WTC11 (cell line): ENCODE results near the gene CTNNA2. TPM values are rescaled to one million over a fixed set of nuclear protein-coding genes. Genes with fewer than 3 reads are reported as not detected.
A peak's percentile ranks its signal among the peaks of the same experiment; 100 is the strongest.

Source experiments
- ATAC-seq: fragments of 200-7000 bp; cut with Tn5 transposase; 2 replicates; pipeline ENCODE4 v1.10.0; 2021; ENCODE audit warnings: mild to moderate bottlenecking, moderate library complexity
- CTCF ChIA-PET: fragments of 300-600 bp; sonication (Branson Sonifier 250); formaldehyde crosslinking; loops from one replicate; lab custom pipeline; 2021; ENCODE audit warnings: antibody characterized with exemption; lab: Charles Lee
- POLR2A ChIA-PET: fragments of 350-600 bp; sonication (Branson Sonifier 250); formaldehyde crosslinking; loops from one replicate; lab custom pipeline; 2021; ENCODE audit warnings: antibody characterized with exemption; lab: Charles Lee
- DNase-seq: peaks from one replicate; pipeline ENCODE4 v3.0.0; 2021; ENCODE audit warnings: low spot score
- H3K27ac Mint-ChIP-seq: 2 replicates; pipeline ENCODE4 v1.8.0; 2021; ENCODE audit warnings: mixed read lengths
- H3K27me3 Mint-ChIP-seq: 2 replicates; pipeline ENCODE4 v1.8.0; 2021; ENCODE audit warnings: low read depth, mild to moderate bottlenecking, moderate library complexity, mixed read lengths
- H3K36me3 Mint-ChIP-seq: 2 replicates; pipeline ENCODE4 v1.8.0; 2021; ENCODE audit warnings: mixed read lengths
- H3K4me1 Mint-ChIP-seq: 2 replicates; pipeline ENCODE4 v1.8.0; 2022; ENCODE audit warnings: mixed read lengths
- H3K4me3 Mint-ChIP-seq: 2 replicates; pipeline ENCODE4 v1.8.0; 2021; ENCODE audit warnings: mild to moderate bottlenecking, moderate library complexity, mixed read lengths
- H3K9me3 Mint-ChIP-seq: 2 replicates; pipeline ENCODE4 v1.8.0; 2021; ENCODE audit warnings: mixed read lengths
- ATF1 ChIP-seq: sonication (generic); formaldehyde crosslinking; IDR thresholded peaks from 2 replicates; pipeline ENCODE4 v1.8.1; 2023; ENCODE audit warnings: mild to moderate bottlenecking, moderate library complexity, missing genetic modification reagents
- CREB1 ChIP-seq: sonication (generic); formaldehyde crosslinking; IDR thresholded peaks from 2 replicates; pipeline ENCODE4 v1.8.0; 2023; ENCODE audit warnings: mild to moderate bottlenecking, missing genetic modification reagents
- ELF4 ChIP-seq: sonication (generic); formaldehyde crosslinking; IDR thresholded peaks from 2 replicates; pipeline ENCODE4 v1.8.1; 2022; ENCODE audit warnings: low read depth, mild to moderate bottlenecking, moderate library complexity, missing genetic modification reagents
- ETV6 ChIP-seq: sonication (generic); formaldehyde crosslinking; IDR thresholded peaks from 2 replicates; pipeline ENCODE4 v1.8.1; 2022; ENCODE audit warnings: mild to moderate bottlenecking, missing genetic modification reagents
- FOXP1 ChIP-seq: sonication (generic); formaldehyde crosslinking; IDR thresholded peaks from 2 replicates; pipeline ENCODE4 v1.8.0; 2022; ENCODE audit warnings: missing genetic modification reagents, mild to moderate bottlenecking, moderate library complexity, borderline replicate concordance
- GRHL2 ChIP-seq: fragments of 250-450 bp; sonication (Bioruptor Pico); IDR thresholded peaks from 2 replicates; pipeline ENCODE4 v1.8.0; 2022; ENCODE audit warnings: mild to moderate bottlenecking, moderate library complexity; ENCODE audit not compliant: insufficient replicate concordance, severe bottlenecking
- HMGA2 ChIP-seq: fragments of 250-450 bp; sonication (Bioruptor Pico); IDR thresholded peaks from 2 replicates; pipeline ENCODE4 v1.4.0; 2021; ENCODE audit warnings: mild to moderate bottlenecking, moderate library complexity
- NFYB ChIP-seq: sonication (generic); formaldehyde crosslinking; conservative IDR thresholded peaks from 2 replicates; pipeline ENCODE4 v1.8.0; 2022; ENCODE audit warnings: low read depth, missing genetic modification reagents
- NR2C2 ChIP-seq: sonication (generic); formaldehyde crosslinking; IDR thresholded peaks from 2 replicates; pipeline ENCODE4 v1.8.0; 2022; ENCODE audit warnings: mild to moderate bottlenecking, missing genetic modification reagents
- NR3C1 ChIP-seq: sonication (generic); formaldehyde crosslinking; conservative IDR thresholded peaks from 2 replicates; pipeline ENCODE4 v1.8.1; 2023; ENCODE audit warnings: low read depth, mild to moderate bottlenecking, missing genetic modification reagents
- RELA ChIP-seq: sonication (generic); formaldehyde crosslinking; IDR thresholded peaks from 2 replicates; pipeline ENCODE4 v1.8.1; 2022; ENCODE audit warnings: missing genetic modification reagents, mild to moderate bottlenecking, borderline replicate concordance
- SOX15 ChIP-seq: fragments of 250-450 bp; sonication (Bioruptor Pico); IDR thresholded peaks from 2 replicates; pipeline ENCODE4 v1.9.0; 2021; ENCODE audit warnings: mild to moderate bottlenecking
- ZNF263 ChIP-seq: sonication (generic); formaldehyde crosslinking; IDR thresholded peaks from 2 replicates; pipeline ENCODE4 v1.8.1; 2022; ENCODE audit warnings: low read depth, mild to moderate bottlenecking, moderate library complexity, missing genetic modification reagents
- total RNA-seq: library from RNA; stranded (reverse); gene quantifications from 3 replicates; pipeline ENCODE4 v1.2.3, GENCODE V29; 2021
- TF ChIP-seq, protein P1 (sequence below): sonication (generic); formaldehyde crosslinking; conservative IDR thresholded peaks from 2 replicates; pipeline ENCODE4 v1.8.1; 2023; ENCODE audit warnings: mild to moderate bottlenecking, low read depth, missing genetic modification reagents, moderate library complexity
- TF ChIP-seq, protein P2 (sequence below): sonication (generic); formaldehyde crosslinking; IDR thresholded peaks from 2 replicates; pipeline ENCODE4 v1.8.1; 2023; ENCODE audit warnings: mild to moderate bottlenecking, missing genetic modification reagents, moderate library complexity
- TF ChIP-seq, protein P3 (sequence below): sonication (generic); formaldehyde crosslinking; IDR thresholded peaks from 2 replicates; pipeline ENCODE4 v1.8.1; 2023; ENCODE audit warnings: mild to moderate bottlenecking, missing genetic modification reagents
- TF ChIP-seq, protein P4 (sequence below): sonication (generic); formaldehyde crosslinking; IDR thresholded peaks from 2 replicates; pipeline ENCODE4 v1.8.1; 2022; ENCODE audit warnings: missing genetic modification reagents, borderline replicate concordance
- TF ChIP-seq, protein P5 (sequence below): fragments of 250-450 bp; sonication (Bioruptor Pico); conservative IDR thresholded peaks from 2 replicates; pipeline ENCODE4 v1.9.0; 2021; ENCODE audit warnings: mild to moderate bottlenecking
- TF ChIP-seq, protein P6 (sequence below): sonication (generic); formaldehyde crosslinking; IDR thresholded peaks from 2 replicates; pipeline ENCODE4 v1.8.1; 2023; ENCODE audit warnings: mild to moderate bottlenecking, missing genetic modification reagents
- TF ChIP-seq, protein P7 (sequence below): sonication (generic); formaldehyde crosslinking; IDR thresholded peaks from 2 replicates; pipeline ENCODE4 v1.8.0; 2023; ENCODE audit warnings: missing genetic modification reagents

Gene CTNNA2
- total RNA-seq, 1 experiment from 2014 or later: 3.8 TPM

DNA sequence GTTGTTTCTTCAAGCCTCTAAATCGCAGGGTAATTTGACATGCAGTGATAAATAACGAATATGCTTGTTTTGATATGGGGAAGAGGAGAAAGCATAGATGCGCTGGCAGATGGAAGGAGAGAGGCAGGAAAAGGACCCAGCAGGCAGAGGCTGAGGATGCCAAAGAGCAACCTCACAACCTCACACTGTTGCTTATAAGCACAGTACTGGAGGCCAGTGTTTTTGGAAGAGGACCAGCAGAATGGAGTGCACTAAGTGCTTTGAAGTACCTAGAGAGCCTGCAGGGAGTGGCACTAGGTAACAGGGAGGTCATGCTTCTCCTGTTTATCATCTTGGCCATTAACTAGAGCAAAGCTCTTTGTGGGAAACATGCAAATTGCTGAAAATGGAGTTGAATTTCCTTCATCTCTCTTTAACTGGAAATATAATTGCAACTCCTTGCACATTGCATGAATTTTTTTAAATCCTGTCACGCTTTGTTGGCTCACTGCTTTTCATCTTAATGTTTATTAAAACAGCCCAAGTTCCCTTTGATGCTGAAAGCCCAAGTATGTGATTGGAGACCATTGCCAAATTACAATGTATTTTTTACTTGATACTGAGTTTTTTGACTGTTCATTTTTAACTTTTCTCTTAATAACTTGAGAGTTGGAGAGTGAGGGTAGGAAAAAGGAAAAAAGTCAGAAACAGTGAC lies 555.3 kb downstream of the CTNNA2 start:
- H3K9me3 Mint-ChIP-seq: no peaks in the 10 kb centered on the region
- DNase-seq (no peak), ATAC-seq (0 out of 2 replicates have a peak, but pooled peaks have one; percentile 17)
- POLR2A ChIA-PET: no interaction called here
- no peak for TF ChIP-seq GRHL2
- TF ChIP-seq, protein P1, sequence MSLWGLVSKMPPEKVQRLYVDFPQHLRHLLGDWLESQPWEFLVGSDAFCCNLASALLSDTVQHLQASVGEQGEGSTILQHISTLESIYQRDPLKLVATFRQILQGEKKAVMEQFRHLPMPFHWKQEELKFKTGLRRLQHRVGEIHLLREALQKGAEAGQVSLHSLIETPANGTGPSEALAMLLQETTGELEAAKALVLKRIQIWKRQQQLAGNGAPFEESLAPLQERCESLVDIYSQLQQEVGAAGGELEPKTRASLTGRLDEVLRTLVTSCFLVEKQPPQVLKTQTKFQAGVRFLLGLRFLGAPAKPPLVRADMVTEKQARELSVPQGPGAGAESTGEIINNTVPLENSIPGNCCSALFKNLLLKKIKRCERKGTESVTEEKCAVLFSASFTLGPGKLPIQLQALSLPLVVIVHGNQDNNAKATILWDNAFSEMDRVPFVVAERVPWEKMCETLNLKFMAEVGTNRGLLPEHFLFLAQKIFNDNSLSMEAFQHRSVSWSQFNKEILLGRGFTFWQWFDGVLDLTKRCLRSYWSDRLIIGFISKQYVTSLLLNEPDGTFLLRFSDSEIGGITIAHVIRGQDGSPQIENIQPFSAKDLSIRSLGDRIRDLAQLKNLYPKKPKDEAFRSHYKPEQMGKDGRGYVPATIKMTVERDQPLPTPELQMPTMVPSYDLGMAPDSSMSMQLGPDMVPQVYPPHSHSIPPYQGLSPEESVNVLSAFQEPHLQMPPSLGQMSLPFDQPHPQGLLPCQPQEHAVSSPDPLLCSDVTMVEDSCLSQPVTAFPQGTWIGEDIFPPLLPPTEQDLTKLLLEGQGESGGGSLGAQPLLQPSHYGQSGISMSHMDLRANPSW (CRISPR knock-in tag): no peak
- TF ChIP-seq, protein P2, sequence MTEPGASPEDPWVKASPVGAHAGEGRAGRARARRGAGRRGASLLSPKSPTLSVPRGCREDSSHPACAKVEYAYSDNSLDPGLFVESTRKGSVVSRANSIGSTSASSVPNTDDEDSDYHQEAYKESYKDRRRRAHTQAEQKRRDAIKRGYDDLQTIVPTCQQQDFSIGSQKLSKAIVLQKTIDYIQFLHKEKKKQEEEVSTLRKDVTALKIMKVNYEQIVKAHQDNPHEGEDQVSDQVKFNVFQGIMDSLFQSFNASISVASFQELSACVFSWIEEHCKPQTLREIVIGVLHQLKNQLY (CRISPR knock-in tag): no peak
- TF ChIP-seq ZNF263 (CRISPR knock-in tag): no peak
- no peak for TF ChIP-seq ELF4 (CRISPR knock-in tag)
- TF ChIP-seq, protein P3, sequence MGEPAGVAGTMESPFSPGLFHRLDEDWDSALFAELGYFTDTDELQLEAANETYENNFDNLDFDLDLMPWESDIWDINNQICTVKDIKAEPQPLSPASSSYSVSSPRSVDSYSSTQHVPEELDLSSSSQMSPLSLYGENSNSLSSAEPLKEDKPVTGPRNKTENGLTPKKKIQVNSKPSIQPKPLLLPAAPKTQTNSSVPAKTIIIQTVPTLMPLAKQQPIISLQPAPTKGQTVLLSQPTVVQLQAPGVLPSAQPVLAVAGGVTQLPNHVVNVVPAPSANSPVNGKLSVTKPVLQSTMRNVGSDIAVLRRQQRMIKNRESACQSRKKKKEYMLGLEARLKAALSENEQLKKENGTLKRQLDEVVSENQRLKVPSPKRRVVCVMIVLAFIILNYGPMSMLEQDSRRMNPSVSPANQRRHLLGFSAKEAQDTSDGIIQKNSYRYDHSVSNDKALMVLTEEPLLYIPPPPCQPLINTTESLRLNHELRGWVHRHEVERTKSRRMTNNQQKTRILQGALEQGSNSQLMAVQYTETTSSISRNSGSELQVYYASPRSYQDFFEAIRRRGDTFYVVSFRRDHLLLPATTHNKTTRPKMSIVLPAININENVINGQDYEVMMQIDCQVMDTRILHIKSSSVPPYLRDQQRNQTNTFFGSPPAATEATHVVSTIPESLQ (CRISPR knock-in tag): no peak
- TF ChIP-seq, all 79 proteins: peak for 0
- Mint-ChIP-seq H3K27me3 (peaks cover 3% of the 10 kb centered on the region; the same call in 1 of the 2 replicates), H3K36me3 (no peaks in the 10 kb centered on the region), H3K4me3 (no peak overlapping the region), H3K4me1 (peaks cover 8% of the 10 kb centered on the region), H3K27ac (no peak overlapping the region)
- CTCF ChIA-PET: no interaction called here

DNA sequence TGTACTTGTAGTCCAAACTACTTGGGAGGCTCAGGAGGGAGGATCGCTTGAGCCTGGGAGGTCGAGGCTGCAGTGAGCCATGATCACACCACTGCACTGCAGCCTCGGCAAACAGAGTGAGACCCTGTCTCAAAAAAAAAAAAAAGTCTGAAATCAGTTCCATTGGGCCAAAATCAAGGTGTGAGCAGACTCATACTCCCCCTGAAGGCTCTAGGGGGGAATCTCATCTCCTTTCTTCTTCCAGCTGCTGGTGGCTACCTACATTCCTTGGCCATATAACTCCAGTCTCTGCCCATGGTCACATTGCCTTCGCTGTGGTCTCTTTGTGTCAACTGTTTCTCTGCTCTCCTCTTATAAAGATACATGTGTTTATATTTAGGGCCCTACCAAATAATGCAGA lies 557.7 kb downstream of the CTNNA2 start:
- no peak overlapping the region for H3K27ac Mint-ChIP-seq
- peak; percentile 80 for ATAC-seq
- H3K27me3 Mint-ChIP-seq: peaks cover 3% of the 10 kb centered on the region; the same call in 1 of the 2 replicates
- ChIA-PET POLR2A (no interaction called here), CTCF (interaction anchor here (0.7 to 1.0 kb wide), 2 partner anchors 11 to 96 kb away, joined by 3 read pairs; no protein-coding TSS in a partner anchor)
- DNase-seq: no peak
- no peak for TF ChIP-seq SOX15 (CRISPR knock-in tag)
- TF ChIP-seq, protein P4, sequence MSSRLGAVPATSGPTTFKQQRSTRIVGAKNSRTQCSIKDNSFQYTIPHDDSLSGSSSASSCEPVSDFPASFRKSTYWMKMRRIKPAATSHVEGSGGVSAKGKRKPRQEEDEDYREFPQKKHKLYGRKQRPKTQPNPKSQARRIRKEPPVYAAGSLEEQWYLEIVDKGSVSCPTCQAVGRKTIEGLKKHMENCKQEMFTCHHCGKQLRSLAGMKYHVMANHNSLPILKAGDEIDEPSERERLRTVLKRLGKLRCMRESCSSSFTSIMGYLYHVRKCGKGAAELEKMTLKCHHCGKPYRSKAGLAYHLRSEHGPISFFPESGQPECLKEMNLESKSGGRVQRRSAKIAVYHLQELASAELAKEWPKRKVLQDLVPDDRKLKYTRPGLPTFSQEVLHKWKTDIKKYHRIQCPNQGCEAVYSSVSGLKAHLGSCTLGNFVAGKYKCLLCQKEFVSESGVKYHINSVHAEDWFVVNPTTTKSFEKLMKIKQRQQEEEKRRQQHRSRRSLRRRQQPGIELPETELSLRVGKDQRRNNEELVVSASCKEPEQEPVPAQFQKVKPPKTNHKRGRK (CRISPR knock-in tag): no peak
- no peak for TF ChIP-seq RELA
- no peak for TF ChIP-seq NR2C2 (CRISPR knock-in tag)
- TF ChIP-seq NFYB (CRISPR knock-in tag): no peak
- H3K4me3 Mint-ChIP-seq: no peak overlapping the region
- H3K36me3 Mint-ChIP-seq: no peaks in the 10 kb centered on the region
- peaks cover 8% of the 10 kb centered on the region for H3K4me1 Mint-ChIP-seq
- no peaks in the 10 kb centered on the region for H3K9me3 Mint-ChIP-seq

DNA sequence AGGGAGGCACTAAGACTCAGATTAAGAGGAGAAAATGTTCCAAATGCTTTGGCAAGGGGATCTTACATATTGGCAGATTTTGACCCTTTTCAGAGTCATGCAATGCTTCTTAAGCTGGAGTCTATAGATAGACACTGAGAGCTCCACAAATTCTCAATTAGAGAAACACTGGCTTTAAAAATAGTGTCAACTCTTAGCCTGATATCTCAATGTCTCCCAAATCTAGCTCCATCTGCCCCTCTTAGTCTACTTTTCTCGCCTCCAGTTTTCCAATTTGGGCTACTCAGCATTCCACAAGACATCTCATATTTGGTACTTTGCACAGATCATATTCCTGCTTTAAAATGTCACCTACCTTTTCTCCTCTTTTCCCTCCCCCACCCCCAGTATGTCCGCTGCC lies 559.1 kb downstream of the CTNNA2 start:
- DNase-seq (no peak), ATAC-seq (no peak)
- H3K4me1 Mint-ChIP-seq: peaks cover 8% of the 10 kb centered on the region
- H3K9me3 Mint-ChIP-seq: no peaks in the 10 kb centered on the region
- ChIA-PET CTCF (interaction anchor here (3.4 kb wide), 1 partner anchor 167 kb away, joined by 19 read pairs; no protein-coding TSS in a partner anchor), POLR2A (no interaction called here)
- H3K4me3 Mint-ChIP-seq: no peak overlapping the region
- H3K27me3 Mint-ChIP-seq: peaks cover 3% of the 10 kb centered on the region; the same call in 1 of the 2 replicates
- no peaks in the 10 kb centered on the region for H3K36me3 Mint-ChIP-seq
- H3K27ac Mint-ChIP-seq: no peak overlapping the region
- TF ChIP-seq, protein P5, sequence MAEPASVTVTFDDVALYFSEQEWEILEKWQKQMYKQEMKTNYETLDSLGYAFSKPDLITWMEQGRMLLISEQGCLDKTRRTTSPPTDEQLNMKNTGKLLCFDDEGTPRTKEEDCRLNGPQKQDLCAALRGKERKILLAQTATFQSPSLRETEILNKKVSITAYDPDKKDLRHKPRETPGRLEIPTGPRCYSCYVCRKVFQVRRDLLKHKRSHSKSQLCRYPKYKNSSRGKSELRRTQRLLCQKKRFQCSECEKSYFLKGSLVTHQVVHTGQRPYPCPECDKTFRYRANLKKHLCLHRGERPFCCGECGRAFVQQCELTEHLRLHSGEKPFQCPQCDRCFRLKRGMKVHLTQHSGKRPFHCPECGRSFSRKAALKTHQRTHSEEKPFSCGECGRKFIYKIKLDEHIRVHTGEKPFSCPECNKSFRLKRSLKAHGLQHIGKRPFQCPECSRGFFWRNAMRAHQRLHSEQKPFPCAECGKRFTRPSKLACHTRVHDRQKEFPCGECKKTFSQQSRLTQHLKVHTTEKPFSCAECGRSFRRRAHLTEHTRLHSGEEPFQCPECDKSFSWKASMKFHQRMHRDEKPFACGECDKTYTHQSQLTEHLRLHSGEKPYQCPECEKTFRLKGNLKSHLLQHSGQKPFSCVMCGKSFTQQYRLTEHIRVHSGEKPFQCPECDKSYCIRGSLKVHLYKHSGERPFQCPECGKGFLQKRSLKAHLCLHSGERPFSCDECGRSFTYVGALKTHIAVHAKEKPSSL (CRISPR knock-in tag): no peak
- no peak for TF ChIP-seq CREB1 (CRISPR knock-in tag)
- no peak for TF ChIP-seq HMGA2
- TF ChIP-seq NR3C1: no peak
- TF ChIP-seq ZNF263 (CRISPR knock-in tag): no peak
- TF ChIP-seq, protein P6, sequence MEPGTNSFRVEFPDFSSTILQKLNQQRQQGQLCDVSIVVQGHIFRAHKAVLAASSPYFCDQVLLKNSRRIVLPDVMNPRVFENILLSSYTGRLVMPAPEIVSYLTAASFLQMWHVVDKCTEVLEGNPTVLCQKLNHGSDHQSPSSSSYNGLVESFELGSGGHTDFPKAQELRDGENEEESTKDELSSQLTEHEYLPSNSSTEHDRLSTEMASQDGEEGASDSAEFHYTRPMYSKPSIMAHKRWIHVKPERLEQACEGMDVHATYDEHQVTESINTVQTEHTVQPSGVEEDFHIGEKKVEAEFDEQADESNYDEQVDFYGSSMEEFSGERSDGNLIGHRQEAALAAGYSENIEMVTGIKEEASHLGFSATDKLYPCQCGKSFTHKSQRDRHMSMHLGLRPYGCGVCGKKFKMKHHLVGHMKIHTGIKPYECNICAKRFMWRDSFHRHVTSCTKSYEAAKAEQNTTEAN: no peak
- TF ChIP-seq ETV6 (CRISPR knock-in tag): no peak
- TF ChIP-seq FOXP1 (CRISPR knock-in tag): no peak
- TF ChIP-seq, protein P7, sequence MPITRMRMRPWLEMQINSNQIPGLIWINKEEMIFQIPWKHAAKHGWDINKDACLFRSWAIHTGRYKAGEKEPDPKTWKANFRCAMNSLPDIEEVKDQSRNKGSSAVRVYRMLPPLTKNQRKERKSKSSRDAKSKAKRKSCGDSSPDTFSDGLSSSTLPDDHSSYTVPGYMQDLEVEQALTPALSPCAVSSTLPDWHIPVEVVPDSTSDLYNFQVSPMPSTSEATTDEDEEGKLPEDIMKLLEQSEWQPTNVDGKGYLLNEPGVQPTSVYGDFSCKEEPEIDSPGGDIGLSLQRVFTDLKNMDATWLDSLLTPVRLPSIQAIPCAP (CRISPR knock-in tag): no peak
- TF ChIP-seq ATF1 (CRISPR knock-in tag): no peak
